GM18520 (cell line): Measurements from ENCODE around the gene H19.

Experiments
- ATAC-seq: cut with Tn5 transposase; IDR thresholded peaks from one replicate; pipeline ENCODE4 v1.9.1; 2021; ENCODE audit not compliant: unreplicated experiment

The H19 gene

DNA sequence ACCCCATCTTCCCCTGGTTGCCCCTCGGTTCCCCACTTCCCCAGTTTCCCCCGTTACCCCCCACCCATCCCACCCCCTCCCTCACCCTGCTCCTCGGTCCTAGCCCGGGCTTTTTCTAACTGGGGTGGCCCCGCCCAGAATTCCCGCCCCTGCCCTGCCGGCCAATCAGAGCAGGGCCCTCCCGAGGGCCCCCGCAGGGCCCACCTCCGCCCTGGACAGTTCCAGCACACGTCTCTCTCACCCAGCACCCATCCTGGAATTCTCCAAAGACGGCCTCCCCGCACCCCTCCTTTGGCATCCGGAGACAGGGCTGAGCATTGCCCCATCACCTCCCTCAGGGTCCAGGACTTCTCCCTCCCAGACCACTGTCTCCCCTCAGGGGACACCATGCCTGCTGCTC is at the start of gene H19:
Gene H19 (minus strand): TSS at position 88 of the 400 bp plus-strand sequence.
- no peak for ATAC-seq

DNA sequence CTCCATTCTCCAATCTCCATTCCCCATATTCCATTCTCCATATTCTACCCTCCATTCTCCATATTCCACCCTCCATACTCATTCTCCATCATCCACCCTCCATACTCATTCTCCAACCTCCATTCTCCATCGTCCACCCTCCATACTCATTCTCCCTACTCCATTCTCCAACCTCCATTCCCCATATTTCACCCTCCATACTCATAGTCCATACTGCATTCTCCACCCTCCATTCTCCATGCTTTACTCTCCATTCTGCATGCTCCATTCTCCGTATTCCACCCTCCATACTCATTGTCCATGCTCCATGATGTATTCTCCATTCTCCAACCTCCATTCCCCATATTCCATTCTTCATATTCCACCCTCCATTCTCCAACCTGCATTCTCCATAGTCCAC is 44.3 kb upstream of the H19 start:
- ATAC-seq = no peak

DNA sequence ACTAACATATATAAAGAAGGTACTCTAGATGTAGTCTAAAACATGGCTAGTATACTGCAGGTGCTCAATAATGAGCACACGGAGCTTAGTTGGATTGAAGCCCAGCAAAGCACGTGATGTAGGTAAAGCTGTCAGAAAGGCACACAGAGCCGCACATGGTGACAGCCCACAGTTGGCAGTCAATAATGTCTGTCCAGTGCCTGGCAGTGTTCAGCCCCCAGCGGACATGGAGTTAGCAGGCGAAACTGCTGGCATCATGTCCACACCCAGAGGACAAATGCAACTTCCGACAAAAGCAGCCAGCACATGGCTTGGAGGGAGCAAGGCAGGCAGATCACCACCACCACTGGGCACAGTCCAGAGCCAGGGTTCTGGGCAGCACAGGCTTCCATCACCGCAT is 43.5 kb upstream of the H19 start:
- ATAC-seq = no peak

DNA sequence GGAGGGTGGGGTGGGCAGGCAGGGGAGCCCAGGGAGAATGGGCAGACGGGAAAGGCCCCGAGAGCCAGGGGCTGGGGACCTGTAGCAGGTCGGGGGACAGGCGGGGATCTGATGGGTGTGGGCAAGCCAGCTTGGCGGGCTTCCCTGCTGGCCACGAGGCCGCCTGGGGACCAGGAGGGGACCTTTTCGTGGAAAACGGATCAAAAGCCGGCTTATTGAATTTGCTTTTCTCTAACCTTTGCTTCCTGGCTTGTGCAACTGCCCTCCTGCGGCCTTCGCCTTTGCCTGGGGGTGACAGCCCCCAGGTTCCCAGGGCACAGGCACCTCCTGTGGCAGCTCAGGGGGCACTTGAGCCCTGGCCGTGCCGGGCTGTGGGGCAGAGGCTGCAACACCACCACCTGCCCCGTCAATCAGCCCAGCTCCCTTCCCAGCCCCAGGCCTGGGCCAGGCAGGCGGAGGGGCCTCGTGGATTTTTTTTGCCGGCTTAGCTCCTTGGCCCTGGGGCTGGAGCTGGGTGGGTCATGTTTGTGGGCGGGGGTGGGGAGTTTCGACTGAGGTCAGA is 41.6 kb upstream of the H19 start:
- ATAC-seq = no peak

DNA sequence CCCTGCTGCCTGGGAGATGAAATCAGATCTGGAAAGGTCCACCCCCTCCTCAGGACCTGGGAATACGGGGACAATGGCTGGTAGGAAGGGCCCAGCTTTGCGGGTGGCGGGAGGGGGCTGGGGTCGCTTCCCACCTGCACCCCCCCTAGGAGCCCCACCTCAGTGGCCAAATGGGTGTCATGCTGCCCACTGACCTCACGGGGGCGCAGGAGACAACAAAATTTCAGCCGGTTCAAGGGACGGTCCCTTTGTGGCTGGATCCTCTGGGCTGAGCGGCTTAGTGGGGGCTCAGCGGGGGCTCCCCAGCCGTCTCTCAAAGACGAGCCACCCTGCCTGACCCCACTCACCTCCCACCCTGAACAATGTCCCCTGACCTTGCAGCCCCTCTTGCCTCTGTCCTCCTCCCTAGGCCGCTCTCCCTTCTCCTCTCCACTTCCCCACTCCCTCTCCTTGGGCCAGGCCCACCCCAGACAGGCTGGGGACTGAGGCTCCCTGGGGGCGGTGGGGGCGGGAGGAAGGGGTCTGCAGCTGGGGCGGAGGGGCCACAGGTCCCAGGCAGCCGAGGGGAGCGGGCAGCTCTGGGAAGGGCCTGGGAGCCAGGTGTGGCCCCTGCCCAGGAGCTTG is 39.3 kb upstream of the H19 start:
- ATAC-seq = no peak

DNA sequence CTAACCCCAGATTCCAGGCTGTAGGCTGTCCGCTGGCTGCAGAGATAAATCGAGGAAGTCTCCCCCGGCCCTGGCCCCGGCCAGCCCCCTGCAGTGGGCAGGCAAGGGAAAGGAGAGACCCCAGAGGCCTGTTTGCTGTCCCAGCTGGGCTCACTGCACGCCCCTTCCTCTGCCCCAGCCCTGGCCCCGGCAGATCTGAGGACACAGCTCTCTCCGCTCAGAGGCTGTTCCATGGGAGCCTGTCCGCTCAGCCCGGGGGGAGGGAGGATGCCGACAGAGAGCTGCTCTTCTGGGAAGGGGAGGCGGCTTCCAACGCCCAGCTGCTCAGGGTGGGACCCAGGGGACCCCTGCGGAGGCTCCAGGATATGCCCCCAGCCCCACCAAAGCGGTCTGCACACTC is 37.7 kb upstream of the H19 start:
- no peak for ATAC-seq

DNA sequence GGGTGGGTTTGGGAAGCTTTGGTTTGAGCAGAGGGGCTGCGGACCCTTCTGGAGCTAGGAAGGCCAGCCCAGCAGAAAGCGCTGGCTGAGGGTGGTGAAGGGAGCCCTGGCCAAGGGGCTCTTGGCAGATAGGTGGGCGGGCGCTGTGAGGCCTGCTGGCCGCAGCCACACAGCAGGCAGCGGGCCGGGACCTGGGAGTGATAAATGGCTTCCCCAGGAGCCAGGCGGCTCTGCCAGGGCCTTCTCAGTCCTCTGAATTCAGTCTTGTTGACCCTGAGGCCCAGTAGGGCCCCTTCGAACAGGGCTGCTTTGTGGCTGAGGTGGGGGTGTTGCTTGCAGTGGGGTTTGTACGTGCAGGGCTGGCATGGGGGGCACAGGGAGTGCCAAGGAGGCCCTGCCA is 33.4 kb upstream of the H19 start:
- ATAC-seq = no peak

DNA sequence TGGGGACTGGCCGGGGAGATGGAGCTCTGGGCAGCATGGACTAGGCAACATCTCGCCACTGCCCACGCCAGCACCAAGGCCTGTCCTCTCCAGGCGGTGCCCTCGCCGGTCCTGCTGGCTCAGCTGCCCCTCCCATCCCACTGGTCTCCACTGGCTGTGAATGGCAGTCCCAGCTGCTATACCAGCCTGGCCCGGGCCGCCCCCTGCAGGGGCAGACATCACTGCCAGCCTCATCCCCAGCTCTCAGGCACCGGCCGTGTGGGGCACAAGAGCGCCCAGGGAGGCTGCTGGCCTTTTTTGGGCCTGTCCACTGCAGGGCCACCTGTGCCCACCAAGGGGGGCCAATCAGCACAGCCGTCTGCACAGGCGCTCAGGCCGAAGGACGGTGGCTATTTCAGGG is 30.1 kb upstream of the H19 start:
- no peak for ATAC-seq

DNA sequence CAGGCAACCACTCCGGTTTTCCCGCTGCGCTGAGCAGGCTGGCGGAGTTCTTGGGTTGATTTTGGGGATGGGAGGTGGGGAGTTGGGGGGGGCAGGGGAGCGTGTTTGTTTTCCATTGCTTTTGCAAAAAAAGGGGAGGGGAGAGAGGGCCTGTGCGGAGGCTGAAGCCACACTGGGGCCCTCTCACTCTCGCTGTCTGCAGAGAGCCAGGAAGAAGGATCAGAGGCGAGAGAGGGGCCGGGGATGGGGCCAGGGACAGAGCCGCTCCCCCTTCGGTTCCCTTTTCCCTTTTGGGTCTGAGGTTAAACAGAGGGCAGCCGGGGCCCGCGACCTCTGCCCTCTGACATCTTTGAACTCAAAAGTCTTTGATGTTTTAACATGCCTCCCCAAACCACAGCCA is 17.4 kb upstream of the H19 start:
- ATAC-seq = no peak

DNA sequence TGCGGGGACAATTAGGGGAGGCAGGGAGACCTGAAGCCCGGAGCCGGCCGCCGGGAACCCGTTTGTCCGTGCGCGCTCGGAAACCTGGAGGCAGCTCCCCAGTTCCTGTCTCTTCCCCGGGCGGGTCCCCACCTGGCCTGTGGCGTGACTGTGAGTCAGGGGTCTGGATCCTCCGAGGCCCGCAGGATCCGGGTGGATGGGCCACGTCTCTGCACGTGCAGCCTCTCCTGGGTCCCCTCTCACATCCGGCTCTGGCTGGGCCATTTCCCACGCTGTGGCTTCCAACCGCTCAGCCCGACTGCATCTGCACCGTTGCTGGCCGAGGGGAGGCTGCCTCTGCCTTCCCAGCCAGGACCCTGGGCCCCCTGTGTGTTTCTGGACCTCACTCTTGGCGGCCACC is 14.8 kb upstream of the H19 start:
- no peak for ATAC-seq

DNA sequence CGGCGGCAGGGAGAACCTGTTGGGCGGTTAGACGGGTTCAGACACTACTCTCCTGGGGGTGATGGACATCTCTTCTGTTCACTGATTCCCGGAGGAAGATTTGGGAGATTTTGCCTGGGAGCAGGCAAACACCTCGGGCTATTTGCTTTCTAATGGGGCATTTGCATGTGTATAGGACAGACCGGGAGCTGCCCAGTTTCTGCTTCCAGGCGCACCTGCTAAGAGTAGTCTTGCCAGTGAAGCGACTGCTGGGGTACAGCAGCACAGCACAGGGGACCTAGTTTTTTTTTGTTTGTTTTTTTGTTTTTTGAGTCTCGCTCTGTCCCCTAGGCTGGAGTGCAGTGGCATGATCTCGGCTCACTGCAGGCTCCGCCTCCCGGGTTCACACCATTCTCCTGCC is 6.8 kb upstream of the H19 start:
- no peak for ATAC-seq

DNA sequence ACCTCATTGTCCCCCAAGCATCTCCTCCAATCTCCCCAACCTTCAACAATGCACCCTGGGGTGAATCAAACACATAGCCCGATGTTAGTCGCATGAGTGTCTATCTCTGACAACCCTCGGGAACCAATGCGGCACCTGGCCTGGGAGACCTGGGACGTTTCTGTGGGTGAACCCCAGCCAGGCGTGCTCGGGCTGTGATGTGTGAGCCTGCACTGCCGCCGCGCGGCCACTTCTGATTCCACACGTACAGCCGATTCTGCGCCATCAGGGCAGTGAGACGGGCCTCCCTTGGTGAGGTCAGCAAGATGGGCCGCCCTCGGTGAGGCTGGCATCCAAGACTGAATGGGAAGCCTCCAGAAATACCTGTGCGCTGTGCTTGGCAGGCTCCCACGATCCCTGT is 5.2 kb upstream of the H19 start:
- no peak for ATAC-seq

DNA sequence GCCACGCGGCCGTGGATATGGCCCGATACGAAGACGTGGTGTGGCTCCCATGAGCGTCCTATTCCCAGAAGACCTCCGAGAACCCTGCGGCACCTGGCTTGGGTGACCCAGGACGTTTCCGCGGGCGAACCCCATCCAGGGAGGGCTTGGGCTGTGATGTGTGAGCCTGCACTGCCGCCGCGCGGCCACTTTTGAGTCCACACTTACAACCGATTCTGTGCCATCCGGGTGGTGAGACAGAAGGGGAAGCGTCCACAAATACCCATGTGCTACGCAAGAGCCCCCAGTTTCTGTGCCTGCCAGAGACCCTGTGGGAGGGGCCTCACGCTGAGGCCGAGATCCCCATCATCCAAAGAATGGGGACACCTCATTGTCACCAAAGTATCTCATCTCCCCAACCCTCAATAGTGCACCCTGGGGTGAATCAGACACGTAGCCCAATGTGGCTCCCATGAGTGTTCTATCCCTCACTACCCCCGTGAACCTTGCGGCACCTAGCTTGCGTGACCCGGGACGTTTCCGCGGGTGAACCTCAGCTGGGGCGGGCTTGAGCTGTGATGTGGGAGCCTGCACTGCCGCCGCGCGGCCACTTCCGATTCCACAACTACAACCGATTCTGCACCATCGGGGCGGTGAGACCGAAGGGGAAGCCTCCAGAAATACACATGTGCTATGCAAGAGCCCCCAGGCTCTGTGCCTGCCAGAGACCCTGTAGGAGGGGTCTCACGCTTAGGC is 4.6 kb upstream of the H19 start:
- no peak for ATAC-seq

DNA sequence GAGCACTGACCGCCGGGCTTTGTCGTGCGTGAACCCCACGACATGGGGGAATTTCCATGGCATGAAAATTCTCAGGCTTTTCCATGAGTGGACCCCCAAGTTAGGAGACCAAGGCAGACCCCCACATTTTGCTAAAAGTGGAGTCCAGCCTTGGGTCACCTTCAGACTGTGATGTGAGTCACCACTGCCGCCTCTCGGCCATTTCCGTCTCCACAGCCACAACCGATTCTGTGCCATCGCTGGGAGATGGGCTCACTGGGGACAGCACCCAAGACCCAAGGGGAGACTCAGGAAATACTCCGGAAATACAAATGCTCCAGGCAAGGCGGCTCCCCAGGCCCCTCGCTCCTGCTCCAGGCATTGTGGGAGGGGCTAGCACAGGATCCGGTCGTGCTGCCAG is 1.2 kb upstream of the H19 start:
- no peak for ATAC-seq

DNA sequence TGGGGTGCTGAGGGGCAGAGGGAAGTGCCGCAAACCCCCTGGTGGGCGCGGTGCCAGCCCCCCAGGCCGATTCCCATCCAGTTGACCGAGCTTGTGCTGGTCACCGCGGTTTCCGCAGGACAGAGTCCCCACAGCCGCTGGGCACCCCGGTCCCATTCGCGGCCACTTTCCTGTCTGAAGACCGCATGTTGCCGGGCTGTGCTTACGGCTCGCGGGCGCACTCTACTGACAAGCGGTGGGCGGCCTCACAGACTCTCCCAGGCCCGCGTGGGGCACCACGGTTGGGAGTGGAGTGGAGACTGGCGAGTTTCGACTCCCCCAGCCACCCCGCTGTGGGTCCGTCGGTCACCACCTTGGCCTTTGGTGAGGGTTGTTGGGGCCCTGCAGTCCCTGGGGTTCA is 648 bp upstream of the H19 start:
- ATAC-seq = no peak

DNA sequence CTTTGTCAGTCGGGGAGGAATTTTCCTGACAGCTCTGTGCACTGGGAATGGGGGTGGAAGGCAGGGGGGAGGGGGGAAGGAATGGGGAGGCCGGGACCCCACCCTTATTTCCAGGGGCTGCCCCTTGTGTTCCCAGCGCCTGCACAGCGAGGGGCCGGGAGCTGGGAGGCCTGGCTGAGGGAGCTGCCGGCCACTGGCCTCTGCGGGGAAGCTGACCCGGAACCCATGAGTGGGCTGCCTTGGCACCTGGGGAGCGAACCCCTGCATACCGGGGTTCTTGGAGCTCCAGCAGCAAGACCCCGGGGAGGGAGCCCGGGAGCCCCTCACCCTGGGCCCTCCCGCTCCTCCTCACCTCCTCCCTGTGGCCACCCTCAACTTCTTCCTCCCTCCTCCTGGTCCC is 3.5 kb downstream of the H19 start:
- no peak for ATAC-seq

DNA sequence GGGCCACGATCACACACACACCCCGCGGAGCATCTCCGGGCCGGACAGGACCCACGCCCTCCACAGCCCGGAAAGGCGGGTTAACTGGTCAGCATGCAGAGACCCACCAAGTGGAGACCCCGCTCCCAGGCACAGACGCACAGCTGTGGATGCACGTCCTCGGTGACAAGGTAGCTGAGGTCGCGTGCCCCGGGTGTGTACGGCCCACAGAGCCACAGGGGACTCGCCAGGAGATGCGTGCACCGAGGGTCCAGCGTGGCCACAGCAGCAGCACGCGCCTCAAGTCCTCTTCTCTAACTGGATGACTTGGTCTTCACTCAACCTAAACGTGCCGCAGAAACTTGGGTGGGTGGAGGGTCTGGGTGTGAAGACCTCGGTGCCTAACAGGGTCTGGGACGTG is 5.5 kb downstream of the H19 start:
- ATAC-seq = no peak

DNA sequence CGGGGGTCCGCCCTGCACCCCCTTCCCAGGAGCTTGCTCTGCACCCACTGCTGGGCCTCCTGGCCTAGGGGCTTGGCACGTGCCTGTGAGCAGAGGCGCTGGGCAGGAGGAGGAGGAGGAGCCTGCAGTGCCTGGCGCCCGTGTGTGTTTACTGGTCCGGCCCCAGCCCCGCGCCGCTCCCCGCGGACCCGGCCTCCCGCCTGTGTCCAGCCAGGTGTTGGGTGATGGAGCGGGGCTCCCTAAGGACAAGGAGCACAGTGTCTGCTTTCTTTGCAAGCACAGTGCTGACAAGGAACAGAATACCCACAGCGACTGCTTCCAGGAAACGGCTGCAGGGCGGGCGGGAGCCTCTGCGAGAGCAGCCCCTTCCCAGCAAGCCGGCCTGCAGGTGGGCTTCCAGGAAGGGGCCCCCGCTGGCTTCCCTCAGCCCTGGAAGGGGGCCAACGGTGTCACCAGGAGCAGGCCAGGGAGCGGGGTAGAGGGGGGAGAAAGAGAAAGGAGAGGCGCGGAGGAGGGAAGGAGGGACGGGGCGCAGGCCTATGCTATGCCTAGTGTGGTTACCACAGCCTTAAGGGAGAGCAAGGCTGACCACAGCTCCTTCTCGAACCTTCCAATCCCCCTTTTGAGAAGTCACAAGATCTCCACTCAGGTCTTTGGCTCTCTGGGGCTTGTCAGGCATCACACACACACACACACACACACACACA is 6.6 kb downstream of the H19 start:
- no peak for ATAC-seq

DNA sequence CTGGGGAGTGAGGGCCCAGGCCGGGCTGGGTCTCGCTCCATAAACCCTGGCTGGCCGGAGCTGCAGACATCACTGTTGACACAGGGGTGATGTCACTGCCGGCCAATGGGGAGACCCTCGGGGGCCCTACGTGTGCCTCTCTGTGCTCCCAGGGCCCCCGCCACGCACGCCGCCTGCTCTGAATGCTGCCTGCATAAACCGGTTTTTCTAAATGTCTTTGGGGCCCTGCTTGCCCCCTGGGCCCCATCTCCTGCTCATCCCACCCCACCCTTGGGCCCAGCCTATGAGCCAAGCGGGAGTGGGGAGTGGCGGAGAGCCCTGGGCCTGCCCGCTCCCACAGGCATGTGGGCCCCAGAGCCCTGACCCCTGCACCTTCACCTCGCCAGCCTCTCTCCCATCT is 7.7 kb downstream of the H19 start:
- no peak for ATAC-seq

DNA sequence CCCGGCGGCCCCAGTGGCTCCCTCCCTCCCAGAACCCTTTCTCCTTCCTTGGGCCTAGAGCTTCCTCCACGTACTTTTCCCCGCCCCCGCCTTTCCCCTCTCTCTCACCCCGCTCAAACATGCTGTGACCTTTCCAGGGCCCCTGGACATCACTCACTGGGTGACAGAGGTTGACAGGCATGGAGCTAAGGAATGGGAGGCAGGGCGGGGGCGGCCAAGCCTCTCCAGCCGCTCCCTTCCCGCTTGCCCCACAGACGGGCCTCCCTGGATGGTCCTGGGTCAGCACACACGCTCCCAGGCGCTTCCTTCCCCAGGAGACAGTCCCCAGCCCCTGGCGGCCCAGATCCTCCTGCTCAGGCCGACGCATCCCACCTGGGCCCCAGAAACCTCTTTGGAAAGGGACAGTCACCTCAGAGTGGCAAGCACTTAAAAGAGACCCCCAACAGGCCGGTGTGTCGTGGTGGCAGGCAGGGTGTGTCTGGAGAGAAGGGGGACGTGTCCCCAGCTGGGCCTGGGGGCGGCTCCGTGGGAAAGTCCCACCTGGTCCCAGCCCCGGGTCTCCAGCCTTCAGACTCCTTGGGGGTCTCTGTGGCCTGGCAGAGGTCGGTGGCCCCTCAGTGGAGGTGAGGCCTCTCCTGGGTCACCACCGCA is 8.8 kb downstream of the H19 start:
- no peak for ATAC-seq

DNA sequence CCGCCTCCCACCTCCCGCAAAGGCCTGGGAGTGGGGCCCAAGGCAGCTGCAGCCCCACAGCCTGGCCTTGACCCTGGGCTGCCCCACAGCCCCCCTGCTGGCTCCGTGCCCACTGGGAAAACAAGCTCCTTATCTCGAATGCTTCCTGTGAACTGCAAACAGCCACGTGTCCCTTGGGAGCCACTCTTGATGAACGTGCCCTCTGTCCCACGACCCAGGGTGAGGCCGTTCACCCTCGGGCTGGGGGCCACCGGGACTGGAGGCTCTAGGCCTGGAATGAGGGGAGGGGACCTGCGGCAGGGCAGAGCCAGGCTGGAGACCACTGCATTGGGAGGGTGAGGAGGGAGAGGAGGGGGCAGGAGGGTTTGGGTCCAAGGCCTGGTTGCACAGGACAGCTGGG is 9.5 kb downstream of the H19 start:
- no peak for ATAC-seq

DNA sequence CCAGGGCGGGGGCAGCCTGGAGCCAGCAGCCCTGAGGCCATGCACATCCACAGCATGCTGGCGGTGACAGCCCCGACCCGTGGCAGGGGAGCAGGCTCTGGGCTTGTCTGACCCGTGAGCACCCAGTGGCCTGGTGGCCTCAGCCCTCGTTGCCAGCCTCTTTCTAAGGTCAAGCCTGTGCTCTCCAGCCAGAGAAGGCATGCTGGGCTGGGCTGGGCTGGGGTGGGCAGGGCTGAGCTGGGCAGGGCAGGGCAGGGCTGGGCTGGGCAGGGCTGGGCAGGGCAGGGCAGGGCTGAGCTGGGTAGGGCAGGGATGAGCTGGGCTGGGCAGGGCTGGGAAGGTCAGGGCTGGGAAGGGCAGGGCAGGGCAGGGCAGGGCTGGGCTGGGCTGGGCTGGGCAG is 10.6 kb downstream of the H19 start:
- ATAC-seq = no peak
